Gastroesophageal sphincter (tissue), 3 donors: ENCODE measurements around the gene TCOF1.

Experiments
- CTCF ChIP-seq, 4 experiments: fragments of 200-600 bp in 2 of 4; fragments of 450-650 bp in 2 of 4; sonication (generic) in 1 of 4; IDR thresholded peaks; one replicate each; pipeline ENCODE4 v1.5.1; 2017 to 2019; ENCODE audit warnings: antibody characterized with exemption in 4 of 4, mild to moderate bottlenecking in 2 of 4, moderate library complexity in 2 of 4
- POLR2AphosphoS5 ChIP-seq: sonication (generic); formaldehyde crosslinking; IDR thresholded peaks from one replicate; pipeline ENCODE4 v1.6.1; 2017; ENCODE audit warnings: antibody characterized with exemption

DNA sequence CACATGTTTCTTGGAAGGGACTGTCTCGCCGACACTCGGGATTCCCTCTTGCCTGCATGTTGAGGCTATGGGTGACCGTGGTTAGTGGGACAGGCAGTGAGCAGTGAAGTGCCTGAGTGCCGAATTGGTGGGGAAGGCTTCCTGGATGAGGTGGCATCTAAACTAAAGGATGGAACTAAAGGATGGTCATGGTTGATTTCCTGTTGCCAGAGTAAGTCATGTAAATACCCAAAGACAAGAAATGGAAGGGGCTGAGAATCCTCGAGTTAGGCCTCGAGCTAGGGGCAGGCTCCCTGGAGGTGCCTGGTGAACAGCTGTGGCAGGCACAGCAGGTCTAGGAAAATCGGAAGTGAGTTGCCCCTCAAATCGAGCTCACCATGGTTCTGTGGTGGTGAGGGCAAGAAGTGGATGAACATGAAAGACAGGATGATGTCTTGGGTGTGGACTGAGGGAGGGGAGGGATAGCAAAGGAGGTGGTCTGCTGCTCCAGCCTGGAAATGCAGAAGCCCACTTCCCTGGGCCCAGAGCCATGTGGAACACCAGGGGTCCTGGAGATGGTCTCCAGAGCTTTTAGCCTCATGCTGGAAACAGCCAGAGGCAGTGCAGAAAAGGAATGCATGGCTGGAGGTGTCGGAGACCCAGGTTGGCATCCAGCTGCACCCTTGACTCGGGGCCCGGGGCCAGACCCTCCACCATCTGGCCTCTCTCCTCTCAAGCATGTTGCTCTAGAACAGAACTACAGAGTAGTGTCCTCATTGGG is 43.0 kb downstream of the TCOF1 start:
- TF ChIP-seq POLR2AphosphoS5 = no peak
- no peak for TF ChIP-seq CTCF (IDR thresholded peaks at IDR 0.05)
